ENCODE data around the gene NFKBIZ.
A peak's percentile ranks its signal among the peaks of the same experiment; 100 is the strongest.
"Not testable (repeated sequence)": the region's sequence is repeated elsewhere in the genome, so short reads cannot be mapped to it uniquely, and the experiment has no call there.

NFKBIZ gene

GRCh38 chr3:101862416-101863165 is 13.3 kb downstream of the NFKBIZ start:
- Mint-ChIP-seq H3K27ac (peak overlapping the region; percentile 18), H3K36me3 (ENCODE audit: low read depth) (peaks cover 46% of the 10 kb centered on the region), H3K27me3 (ENCODE audit: low read depth) (no peaks in the 10 kb centered on the region), H3K4me1 (ENCODE audit: low read depth) (peaks cover 12% of the 10 kb centered on the region), H3K9me3 (no peaks in the 10 kb centered on the region), H3K4me3 (no peak overlapping the region)
- DNase-seq (ENCODE audit: low spot score): no peak

- H3K4me3 Mint-ChIP-seq; DNase-seq (ENCODE audit: low spot score); H3K27me3 Mint-ChIP-seq (ENCODE audit: low read depth); H3K4me1 Mint-ChIP-seq (ENCODE audit: low read depth); H3K27ac Mint-ChIP-seq; H3K9me3 Mint-ChIP-seq: not testable (repeated sequence)
- H3K36me3 Mint-ChIP-seq (ENCODE audit: low read depth): peaks cover 24% of the 10 kb centered on the region
These were observed 15.6 kb downstream of the NFKBIZ start for GRCh38 chr3:101864926-101865325.

- no peak for DNase-seq (ENCODE audit: low spot score)
- H3K27me3 Mint-ChIP-seq (ENCODE audit: low read depth): no peaks in the 10 kb centered on the region
- H3K36me3 Mint-ChIP-seq (ENCODE audit: low read depth): peaks cover 17% of the 10 kb centered on the region
- H3K4me1 Mint-ChIP-seq (ENCODE audit: low read depth): peaks cover 6% of the 10 kb centered on the region
- no peak overlapping the region for H3K27ac Mint-ChIP-seq
- no peaks in the 10 kb centered on the region for H3K9me3 Mint-ChIP-seq
- no peak overlapping the region for H3K4me3 Mint-ChIP-seq
These were observed 16.6 kb downstream of the NFKBIZ start for GRCh38 chr3:101865751-101866509.

DNA sequence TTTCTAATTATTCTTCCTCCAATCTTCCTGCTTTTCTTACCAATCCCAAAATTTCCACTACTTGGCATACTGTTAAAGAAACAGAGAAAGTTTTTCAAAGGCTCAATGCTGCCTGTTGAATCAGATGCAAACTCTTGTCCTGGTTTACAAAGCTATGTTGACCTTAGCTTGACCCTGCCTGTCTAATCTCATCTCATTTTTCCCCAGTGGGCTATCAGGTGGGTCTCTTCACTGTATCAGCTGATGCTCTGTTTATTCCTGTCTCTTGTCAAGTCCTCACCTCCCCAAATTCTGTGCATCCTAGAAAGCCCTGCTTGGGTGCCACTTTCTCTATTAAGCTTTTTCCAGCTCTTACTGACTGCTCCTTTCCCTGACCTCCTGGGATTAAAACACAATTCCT is 18.2 kb downstream of the NFKBIZ start:
- H3K36me3 Mint-ChIP-seq (ENCODE audit: low read depth): peaks cover 4% of the 10 kb centered on the region
- no peak overlapping the region for H3K27ac Mint-ChIP-seq
- H3K4me3 Mint-ChIP-seq: no peak overlapping the region
- peaks cover 2% of the 10 kb centered on the region for H3K27me3 Mint-ChIP-seq (ENCODE audit: low read depth)
- H3K4me1 Mint-ChIP-seq (ENCODE audit: low read depth): peaks cover 3% of the 10 kb centered on the region
- no peaks in the 10 kb centered on the region for H3K9me3 Mint-ChIP-seq
- DNase-seq (ENCODE audit: low spot score): no peak

DNA sequence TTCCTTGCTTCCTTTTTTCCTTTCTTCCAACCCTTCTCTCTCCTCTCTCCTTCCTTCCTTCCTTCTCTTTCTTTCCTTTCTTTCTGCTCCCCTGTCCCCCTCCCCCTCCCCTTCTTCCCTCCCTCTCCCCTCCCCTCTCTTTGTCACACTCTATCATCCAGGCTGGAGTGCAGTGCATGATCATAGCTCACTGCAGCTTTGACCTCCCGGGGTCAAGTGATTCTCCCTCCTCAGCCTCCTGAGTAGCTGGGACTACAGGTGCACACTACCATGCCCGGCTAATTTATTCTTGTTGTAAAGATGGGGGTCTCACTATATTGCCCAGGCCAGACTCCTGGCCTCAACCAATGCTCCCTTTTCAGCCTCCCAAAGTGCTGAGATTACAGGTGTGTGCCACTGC is 18.7 kb downstream of the NFKBIZ start:
- peaks cover 3% of the 10 kb centered on the region for H3K4me1 Mint-ChIP-seq (ENCODE audit: low read depth)
- H3K9me3 Mint-ChIP-seq: peaks cover under 1% of the 10 kb centered on the region
- DNase-seq (ENCODE audit: low spot score): no peak
- peaks cover 4% of the 10 kb centered on the region for H3K36me3 Mint-ChIP-seq (ENCODE audit: low read depth)
- no peak overlapping the region for H3K27ac Mint-ChIP-seq
- H3K4me3 Mint-ChIP-seq: no peak overlapping the region
- peaks cover 2% of the 10 kb centered on the region for H3K27me3 Mint-ChIP-seq (ENCODE audit: low read depth)

- H3K27me3 Mint-ChIP-seq (ENCODE audit: low read depth): peaks cover 2% of the 10 kb centered on the region
- peaks cover under 1% of the 10 kb centered on the region for H3K36me3 Mint-ChIP-seq (ENCODE audit: low read depth)
- no peak overlapping the region for H3K27ac Mint-ChIP-seq
- H3K4me3 Mint-ChIP-seq: no peak overlapping the region
- peaks cover 5% of the 10 kb centered on the region for H3K9me3 Mint-ChIP-seq
- no peak for DNase-seq (ENCODE audit: low spot score)
- H3K4me1 Mint-ChIP-seq (ENCODE audit: low read depth): peaks cover 3% of the 10 kb centered on the region
These were observed 19.5 kb downstream of the NFKBIZ start for GRCh38 chr3:101868534-101869464.

GRCh38 chr3:101870138-101870537 is 20.8 kb downstream of the NFKBIZ start:
- no peak for DNase-seq (ENCODE audit: low spot score)
- Mint-ChIP-seq H3K36me3 (ENCODE audit: low read depth) (no peaks in the 10 kb centered on the region), H3K4me3 (no peak overlapping the region), H3K9me3 (peaks cover 5% of the 10 kb centered on the region), H3K27me3 (ENCODE audit: low read depth) (peaks cover 2% of the 10 kb centered on the region), H3K4me1 (ENCODE audit: low read depth) (peaks cover 3% of the 10 kb centered on the region), H3K27ac (no peak overlapping the region)

GRCh38 chr3:101873619-101874018 is 24.3 kb downstream of the NFKBIZ start:
- H3K36me3 Mint-ChIP-seq (ENCODE audit: low read depth): no peaks in the 10 kb centered on the region
- H3K9me3 Mint-ChIP-seq: peaks cover 5% of the 10 kb centered on the region
- no peak overlapping the region for H3K4me3 Mint-ChIP-seq
- H3K27ac Mint-ChIP-seq: no peak overlapping the region
- DNase-seq (ENCODE audit: low spot score): no peak
- H3K27me3 Mint-ChIP-seq (ENCODE audit: low read depth): peaks cover 2% of the 10 kb centered on the region
- H3K4me1 Mint-ChIP-seq (ENCODE audit: low read depth): peaks cover 1% of the 10 kb centered on the region

GRCh38 chr3:101876142-101876541 is 26.8 kb downstream of the NFKBIZ start:
- peaks cover 1% of the 10 kb centered on the region for H3K4me1 Mint-ChIP-seq (ENCODE audit: low read depth)
- no peaks in the 10 kb centered on the region for H3K36me3 Mint-ChIP-seq (ENCODE audit: low read depth)

DNA sequence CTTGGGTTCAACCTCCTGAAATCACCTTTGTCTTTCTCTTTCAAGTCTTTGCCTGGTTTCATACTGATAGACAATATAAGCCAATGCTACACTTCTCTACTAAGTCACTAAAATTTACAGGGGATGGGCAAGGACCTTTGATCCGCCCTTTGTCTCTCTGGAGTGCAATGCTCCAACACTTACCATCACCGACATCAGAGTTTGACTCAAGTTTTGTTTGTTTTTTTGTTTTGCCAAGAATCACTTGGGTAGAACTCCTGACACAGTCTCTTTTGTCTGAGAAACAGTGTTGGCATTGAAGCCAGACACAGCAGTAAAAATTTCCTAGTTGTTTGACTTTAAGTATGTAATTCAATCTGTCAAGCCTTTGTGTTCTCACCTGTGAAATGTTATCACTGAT is 29.3 kb downstream of the NFKBIZ start:
- Mint-ChIP-seq H3K9me3 (no peaks in the 10 kb centered on the region), H3K4me3 (no peak overlapping the region), H3K4me1 (ENCODE audit: low read depth) (peaks cover 1% of the 10 kb centered on the region), H3K36me3 (ENCODE audit: low read depth) (no peaks in the 10 kb centered on the region), H3K27me3 (ENCODE audit: low read depth) (no peaks in the 10 kb centered on the region), H3K27ac (no peak overlapping the region)
- no peak for DNase-seq (ENCODE audit: low spot score)

More at GRCh38 chr3:101876142-101876541, 26.8 kb downstream of the NFKBIZ start:
- no peak overlapping the region for H3K27ac Mint-ChIP-seq
- no peak for DNase-seq (ENCODE audit: low spot score)
- H3K27me3 Mint-ChIP-seq (ENCODE audit: low read depth): peaks cover 2% of the 10 kb centered on the region
- H3K9me3 Mint-ChIP-seq: peaks cover 5% of the 10 kb centered on the region
- H3K4me3 Mint-ChIP-seq: no peak overlapping the region

- peaks cover 1% of the 10 kb centered on the region for H3K4me1 Mint-ChIP-seq (ENCODE audit: low read depth)
These were observed 29.8 kb downstream of the NFKBIZ start for GRCh38 chr3:101879102-101879501.

DNA sequence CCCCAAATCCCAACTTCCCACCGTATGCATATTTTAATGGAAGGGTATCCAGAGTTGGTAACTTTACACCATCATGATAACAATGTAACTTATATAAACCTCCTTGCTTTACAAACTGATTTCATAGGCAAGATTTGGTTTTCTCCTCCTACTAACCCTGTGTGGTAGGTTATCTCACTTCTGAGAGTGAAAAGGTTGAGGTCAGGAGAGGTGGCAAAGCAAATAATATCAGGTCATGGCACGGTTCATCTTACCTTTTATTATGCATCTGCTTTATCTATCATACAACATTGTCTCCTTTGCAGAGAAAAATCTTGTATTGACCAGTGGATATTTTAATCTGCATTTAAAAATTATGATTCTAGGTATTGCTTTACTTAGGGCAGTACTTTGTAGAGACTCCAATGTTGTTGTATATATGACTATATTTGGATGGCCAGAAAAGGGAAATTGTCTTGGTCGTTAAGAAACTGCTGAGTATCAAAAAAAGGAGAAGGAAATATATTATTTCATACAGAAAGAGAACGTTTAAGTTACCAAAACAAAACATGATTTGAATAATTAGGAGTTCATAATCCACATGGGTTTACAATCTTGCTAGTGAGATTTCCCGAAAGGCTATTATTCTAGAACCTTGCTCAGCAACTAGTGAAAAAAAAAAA is 30.4 kb downstream of the NFKBIZ start:
- H3K9me3 Mint-ChIP-seq: peaks cover 1% of the 10 kb centered on the region
- H3K27ac Mint-ChIP-seq: no peak overlapping the region

More at GRCh38 chr3:101879102-101879501, 29.8 kb downstream of the NFKBIZ start:
- no peaks in the 10 kb centered on the region for H3K9me3 Mint-ChIP-seq
- no peak overlapping the region for H3K27ac Mint-ChIP-seq
- no peaks in the 10 kb centered on the region for H3K27me3 Mint-ChIP-seq (ENCODE audit: low read depth)
- H3K36me3 Mint-ChIP-seq (ENCODE audit: low read depth): no peaks in the 10 kb centered on the region
- H3K4me3 Mint-ChIP-seq: no peak overlapping the region
- DNase-seq (ENCODE audit: low spot score): no peak

GRCh38 chr3:101884776-101885175 is 35.5 kb downstream of the NFKBIZ start:
- no peak for DNase-seq (ENCODE audit: low spot score)
- Mint-ChIP-seq H3K36me3 (ENCODE audit: low read depth) (peaks cover 2% of the 10 kb centered on the region), H3K9me3 (peaks cover 12% of the 10 kb centered on the region), H3K4me3 (no peak overlapping the region), H3K27ac (no peak overlapping the region), H3K4me1 (ENCODE audit: low read depth) (no peaks in the 10 kb centered on the region), H3K27me3 (ENCODE audit: low read depth) (no peaks in the 10 kb centered on the region)

More for the DNA sequence above, 30.4 kb downstream of the NFKBIZ start:
- no peak for DNase-seq (ENCODE audit: low spot score)
- no peaks in the 10 kb centered on the region for H3K27me3 Mint-ChIP-seq (ENCODE audit: low read depth)
- H3K4me1 Mint-ChIP-seq (ENCODE audit: low read depth): peaks cover 1% of the 10 kb centered on the region
- H3K4me3 Mint-ChIP-seq: no peak overlapping the region
- H3K36me3 Mint-ChIP-seq (ENCODE audit: low read depth): no peaks in the 10 kb centered on the region
